Progenitor cell of endocrine pancreas (in vitro differentiated cells): ENCODE results near the gene DNAH1. TPM values are rescaled to one million over a fixed set of nuclear protein-coding genes. Genes with fewer than 3 reads are reported as not detected.

Experiments
- DNase-seq: peaks from one replicate; pipeline ENCODE4 v3.0.0; 2021; ENCODE audit warnings: low spot score; ENCODE audit not compliant: unreplicated experiment
- H3K27ac Mint-ChIP-seq: 2 replicates; pipeline ENCODE4 v1.8.0; 2021; ENCODE audit warnings: mild to moderate bottlenecking, moderate library complexity, mixed read lengths
- H3K27me3 Mint-ChIP-seq: 2 replicates; pipeline ENCODE4 v1.8.0; 2021; ENCODE audit warnings: mixed read lengths
- H3K36me3 Mint-ChIP-seq: 2 replicates; pipeline ENCODE4 v1.8.0; 2022; ENCODE audit warnings: mixed read lengths; ENCODE audit not compliant: insufficient read depth
- H3K4me1 Mint-ChIP-seq: 2 replicates; pipeline ENCODE4 v1.8.0; 2021; ENCODE audit warnings: low read depth, mixed read lengths
- H3K4me3 Mint-ChIP-seq: 2 replicates; pipeline ENCODE4 v1.8.0; 2021; ENCODE audit warnings: low read depth, mild to moderate bottlenecking, moderate library complexity, mixed read lengths
- H3K9me3 Mint-ChIP-seq: 2 replicates; pipeline ENCODE4 v1.8.0; 2021; ENCODE audit warnings: low read depth, mixed read lengths
- total RNA-seq: library from RNA; stranded (reverse); gene quantifications from 2 replicates; pipeline ENCODE4 v1.2.1, GENCODE V29; 2021
- TF ChIP-seq, protein P1 (sequence below): fragments of 200-600 bp; sonication (generic); IDR thresholded peaks from one replicate; pipeline ENCODE4 v1.5.0; 2021; ENCODE audit warnings: antibody characterized with exemption, mild to moderate bottlenecking; ENCODE audit not compliant: unreplicated experiment

The DNAH1 gene
- total RNA-seq, 1 donor from 2014 or later = 14.0 TPM

DNA sequence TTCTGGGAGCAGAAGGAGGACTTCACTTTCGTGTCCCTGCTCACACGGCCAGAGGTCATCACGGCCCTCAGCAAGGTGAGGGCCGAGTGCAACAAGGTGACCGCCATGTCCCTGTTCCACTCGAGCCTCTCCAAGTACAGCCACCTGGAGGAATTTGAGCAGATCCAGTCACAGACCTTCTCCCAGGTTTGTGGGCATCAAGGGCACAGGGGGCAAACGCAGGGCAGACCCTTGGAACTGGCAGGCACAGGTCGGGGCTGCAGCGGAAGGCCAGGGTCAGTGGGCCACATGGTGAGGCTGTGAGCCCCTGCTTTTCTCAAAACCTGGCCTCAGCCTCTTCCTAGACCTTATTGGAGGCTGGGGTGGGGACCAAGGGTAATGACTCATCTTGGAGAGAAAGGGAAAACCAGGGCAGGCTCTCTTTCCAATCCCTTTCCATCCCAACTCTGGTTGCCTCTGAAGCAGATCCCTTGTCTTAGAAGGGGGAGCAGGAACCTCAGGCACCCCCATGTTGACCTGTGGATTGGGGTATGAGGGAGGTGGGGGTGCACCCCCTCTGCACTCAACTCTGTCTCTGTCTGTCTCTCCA lies 29.5 kb downstream of the DNAH1 start:
- Mint-ChIP-seq H3K9me3 (no peaks in the 10 kb centered on the region), H3K36me3 (no peaks in the 10 kb centered on the region), H3K4me1 (no peaks in the 10 kb centered on the region), H3K4me3 (no peak overlapping the region), H3K27ac (no peak overlapping the region), H3K27me3 (peaks cover 11% of the 10 kb centered on the region)
- no peak for DNase-seq
- TF ChIP-seq, protein P1, sequence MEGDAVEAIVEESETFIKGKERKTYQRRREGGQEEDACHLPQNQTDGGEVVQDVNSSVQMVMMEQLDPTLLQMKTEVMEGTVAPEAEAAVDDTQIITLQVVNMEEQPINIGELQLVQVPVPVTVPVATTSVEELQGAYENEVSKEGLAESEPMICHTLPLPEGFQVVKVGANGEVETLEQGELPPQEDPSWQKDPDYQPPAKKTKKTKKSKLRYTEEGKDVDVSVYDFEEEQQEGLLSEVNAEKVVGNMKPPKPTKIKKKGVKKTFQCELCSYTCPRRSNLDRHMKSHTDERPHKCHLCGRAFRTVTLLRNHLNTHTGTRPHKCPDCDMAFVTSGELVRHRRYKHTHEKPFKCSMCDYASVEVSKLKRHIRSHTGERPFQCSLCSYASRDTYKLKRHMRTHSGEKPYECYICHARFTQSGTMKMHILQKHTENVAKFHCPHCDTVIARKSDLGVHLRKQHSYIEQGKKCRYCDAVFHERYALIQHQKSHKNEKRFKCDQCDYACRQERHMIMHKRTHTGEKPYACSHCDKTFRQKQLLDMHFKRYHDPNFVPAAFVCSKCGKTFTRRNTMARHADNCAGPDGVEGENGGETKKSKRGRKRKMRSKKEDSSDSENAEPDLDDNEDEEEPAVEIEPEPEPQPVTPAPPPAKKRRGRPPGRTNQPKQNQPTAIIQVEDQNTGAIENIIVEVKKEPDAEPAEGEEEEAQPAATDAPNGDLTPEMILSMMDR = no peak

DNA sequence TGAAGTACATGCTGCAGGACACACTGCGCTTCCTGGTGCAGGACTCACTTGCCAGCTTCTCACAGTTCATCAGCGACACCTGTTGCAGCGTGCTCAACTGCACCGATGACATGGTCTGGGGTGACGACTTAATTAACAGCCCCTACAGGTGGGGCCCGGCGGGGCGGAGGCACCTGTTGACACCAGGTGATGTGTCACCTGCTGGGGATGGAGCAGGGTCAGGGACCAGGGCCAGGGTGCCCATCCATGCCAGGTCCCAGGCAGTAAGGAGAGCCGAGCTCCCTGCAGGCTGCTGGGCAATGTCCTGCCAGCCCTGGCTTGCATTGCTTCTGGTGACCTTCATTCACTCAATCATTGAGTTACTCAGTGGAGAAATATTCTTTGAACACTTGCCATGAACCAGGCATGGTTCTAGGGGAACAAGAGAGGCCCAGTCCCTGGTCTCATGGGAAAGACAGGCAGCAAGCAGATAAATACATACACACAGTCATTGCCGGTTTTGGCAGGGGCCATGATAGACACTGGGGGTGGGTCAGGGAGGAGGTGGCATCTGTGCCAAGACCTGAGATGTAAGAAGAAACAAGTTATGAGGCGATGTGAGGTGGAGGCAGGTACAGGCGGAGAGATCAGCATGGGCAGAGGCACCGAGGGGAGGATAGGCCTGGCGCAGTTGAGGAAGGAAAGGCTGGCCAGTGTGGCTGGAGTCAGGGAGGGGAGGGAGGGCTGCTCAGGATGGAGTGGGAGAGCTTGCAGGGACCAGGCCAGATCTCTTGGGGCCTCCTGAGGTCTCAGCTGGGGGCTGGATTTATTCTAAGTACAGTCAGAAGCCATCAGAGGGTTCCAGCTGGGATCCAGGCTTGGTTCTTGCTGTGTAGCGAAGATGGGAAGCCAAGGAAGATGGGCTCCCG lies 30.8 kb downstream of the DNAH1 start:
- DNase-seq = no peak
- TF ChIP-seq, protein P1 = no peak
- Mint-ChIP-seq H3K27me3 (peaks cover 10% of the 10 kb centered on the region), H3K4me1 (no peaks in the 10 kb centered on the region), H3K9me3 (no peaks in the 10 kb centered on the region), H3K36me3 (no peaks in the 10 kb centered on the region), H3K27ac (no peak overlapping the region), H3K4me3 (no peak overlapping the region)

DNA sequence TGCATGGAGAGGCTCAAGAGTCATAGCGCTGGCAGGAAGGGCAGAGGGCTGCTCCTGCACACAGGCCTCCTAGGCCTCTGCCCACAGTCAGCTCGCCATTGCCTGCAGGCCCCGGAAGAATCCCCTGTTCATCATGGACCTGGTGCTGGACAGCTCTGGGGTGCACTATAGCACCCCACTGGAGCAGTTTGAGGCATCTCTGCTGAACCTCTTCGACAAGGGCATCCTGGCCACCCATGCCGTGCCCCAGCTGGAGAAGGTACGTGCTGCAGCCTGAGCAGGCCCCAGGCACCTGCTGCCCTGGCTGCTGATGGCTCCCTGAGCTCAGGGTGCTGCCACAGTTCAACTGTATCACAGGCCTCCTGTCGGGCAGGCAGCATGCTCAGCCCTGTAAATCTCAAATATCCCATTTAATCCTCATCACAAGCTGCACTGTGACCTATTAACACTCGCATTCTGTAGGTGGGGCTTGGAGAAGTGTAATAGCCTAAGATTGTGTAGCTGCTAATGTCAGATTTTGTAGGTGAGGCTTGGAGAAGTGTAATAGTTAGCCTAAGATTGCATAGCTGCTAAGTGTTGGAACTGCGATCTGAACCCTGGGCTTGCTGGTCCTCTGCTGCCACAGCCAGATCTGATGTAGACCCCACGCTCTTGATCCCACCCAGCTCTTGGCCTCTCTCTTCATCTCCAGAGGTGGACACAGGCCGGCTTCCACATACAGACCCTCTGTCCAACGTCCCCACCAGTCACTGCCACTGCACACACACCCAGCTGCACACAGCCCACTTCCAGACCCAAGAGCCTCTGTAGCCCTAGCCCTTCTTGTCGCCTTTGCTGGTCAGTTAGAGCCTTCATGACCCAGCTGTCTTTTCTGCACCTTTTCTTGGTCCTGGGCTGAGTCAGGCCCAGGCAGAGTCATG lies 31.9 kb downstream of the DNAH1 start:
- no peak overlapping the region for H3K27ac Mint-ChIP-seq

DNA sequence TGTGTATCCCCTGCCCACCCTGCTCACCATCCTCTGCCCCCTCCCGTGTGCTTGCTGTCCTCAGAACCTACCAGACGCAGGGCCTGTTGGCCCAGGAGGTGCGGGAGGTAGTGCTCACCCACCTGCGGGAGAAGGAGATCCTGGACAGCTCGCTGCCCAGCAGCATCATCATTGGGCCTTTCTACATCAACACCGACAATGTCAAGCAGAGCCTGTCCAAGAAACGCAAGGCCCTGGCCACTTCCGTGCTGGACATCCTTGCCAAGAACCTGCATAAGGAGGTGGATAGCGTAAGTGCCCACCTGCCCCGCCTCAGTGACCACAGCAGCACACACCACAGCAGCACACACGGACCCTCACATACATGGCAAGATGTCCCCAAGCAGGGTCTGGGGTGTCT lies 33.0 kb downstream of the DNAH1 start:
- Mint-ChIP-seq H3K27me3 (no peaks in the 10 kb centered on the region), H3K36me3 (no peaks in the 10 kb centered on the region), H3K4me1 (no peaks in the 10 kb centered on the region), H3K9me3 (no peaks in the 10 kb centered on the region), H3K4me3 (no peak overlapping the region), H3K27ac (no peak overlapping the region)
- no peak for DNase-seq
- TF ChIP-seq, protein P1 = no peak

More for the DNA sequence above, 31.9 kb downstream of the DNAH1 start:
- Mint-ChIP-seq H3K27me3 (peaks cover under 1% of the 10 kb centered on the region), H3K4me1 (no peaks in the 10 kb centered on the region), H3K36me3 (no peaks in the 10 kb centered on the region), H3K4me3 (no peak overlapping the region), H3K9me3 (no peaks in the 10 kb centered on the region)
- no peak for DNase-seq
- TF ChIP-seq, protein P1 = no peak
